Activated B cell treated with CpG ODN at 0.5 μM for 24 hours (primary cell): ENCODE measurements around the gene MRPL32. TPM values are rescaled to one million over a fixed set of nuclear protein-coding genes. Genes with fewer than 3 reads are reported as not detected.

ENCODE experiments used
- ATAC-seq: fragments of 200-7000 bp; cut with Tn5 transposase; one replicate; pipeline ENCODE4 v1.10.0; 2021; ENCODE audit warnings: low read depth, mild to moderate bottlenecking, moderate library complexity
- CTCF ChIA-PET: fragments of 350-600 bp; sonication (Branson Sonifier 250); formaldehyde crosslinking; loops from one replicate; lab custom pipeline; 2021; ENCODE audit warnings: antibody characterized with exemption; lab: Charles Lee
- POLR2A ChIA-PET: fragments of 350-600 bp; sonication (Branson Sonifier 250); formaldehyde crosslinking; loops from one replicate; lab custom pipeline; 2021; ENCODE audit warnings: antibody characterized with exemption; lab: Charles Lee
- DNase-seq: peaks from one replicate; pipeline ENCODE4 v3.0.0; 2022
- H3K27ac Mint-ChIP-seq: one replicate; pipeline ENCODE4 v1.8.0; 2020; ENCODE audit warnings: mixed read lengths
- H3K27me3 Mint-ChIP-seq: one replicate; pipeline ENCODE4 v1.8.0; 2021; ENCODE audit warnings: mixed read lengths
- H3K36me3 Mint-ChIP-seq: one replicate; pipeline ENCODE4 v1.8.0; 2021; ENCODE audit warnings: low read depth, mixed read lengths
- H3K4me1 Mint-ChIP-seq: one replicate; pipeline ENCODE4 v1.8.0; 2021; ENCODE audit warnings: mixed read lengths
- H3K4me3 Mint-ChIP-seq: one replicate; pipeline ENCODE4 v1.8.0; 2020; ENCODE audit warnings: mild to moderate bottlenecking, mixed read lengths
- H3K9me3 Mint-ChIP-seq: one replicate; pipeline ENCODE4 v1.8.0; 2020; ENCODE audit warnings: mixed read lengths
- intact Hi-C: fragments of 100-400 bp; cut with micrococcal nuclease; formaldehyde crosslinking; loops from one replicate; pipeline ENCODE4 v1.15.1; 2024
- total RNA-seq: library from RNA; stranded (reverse); gene quantifications from 2 replicates; pipeline ENCODE4 v1.2.3, GENCODE V29; 2022
- TF ChIP-seq, protein P1 (sequence below): fragments of 200-600 bp; IDR thresholded peaks from one replicate; pipeline ENCODE4 v1.8.0; 2022; ENCODE audit warnings: antibody characterized with exemption, mild to moderate bottlenecking

MRPL32 gene
- total RNA-seq, 1 donor from 2014 or later, result 38.8 TPM

DNA sequence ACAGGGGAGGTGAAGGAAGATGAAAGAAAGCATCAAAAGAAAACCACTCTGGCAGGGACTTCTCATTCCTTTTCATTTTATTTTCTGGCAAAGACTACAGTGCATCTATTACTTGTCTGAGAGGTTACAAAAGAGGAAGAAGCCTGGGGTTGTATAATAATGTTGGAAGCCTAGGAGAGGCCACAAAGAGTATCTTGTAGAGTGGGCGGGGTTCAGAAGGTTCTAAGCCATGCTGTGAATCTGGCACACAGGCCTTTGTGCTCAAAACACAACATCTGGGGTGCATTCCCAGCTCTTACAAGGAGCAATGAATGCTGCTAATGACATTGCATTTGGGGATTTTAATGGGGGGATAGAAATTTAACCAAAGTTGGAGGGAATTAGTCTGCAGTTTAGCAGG lies 49.4 kb downstream of the MRPL32 start:
- H3K36me3 Mint-ChIP-seq, result no peaks in the 10 kb centered on the region
- H3K9me3 Mint-ChIP-seq, result peaks cover 7% of the 10 kb centered on the region
- ATAC-seq, result no peak
- peaks cover 23% of the 10 kb centered on the region for H3K27me3 Mint-ChIP-seq
- no peak overlapping the region for H3K27ac Mint-ChIP-seq
- ChIA-PET CTCF (no interaction called here), POLR2A (no interaction called here)
- H3K4me3 Mint-ChIP-seq, result no peak overlapping the region
- H3K4me1 Mint-ChIP-seq, result no peaks in the 10 kb centered on the region
- DNase-seq, result no peak
- intact Hi-C loops, result no loop called here
- TF ChIP-seq, protein P1, sequence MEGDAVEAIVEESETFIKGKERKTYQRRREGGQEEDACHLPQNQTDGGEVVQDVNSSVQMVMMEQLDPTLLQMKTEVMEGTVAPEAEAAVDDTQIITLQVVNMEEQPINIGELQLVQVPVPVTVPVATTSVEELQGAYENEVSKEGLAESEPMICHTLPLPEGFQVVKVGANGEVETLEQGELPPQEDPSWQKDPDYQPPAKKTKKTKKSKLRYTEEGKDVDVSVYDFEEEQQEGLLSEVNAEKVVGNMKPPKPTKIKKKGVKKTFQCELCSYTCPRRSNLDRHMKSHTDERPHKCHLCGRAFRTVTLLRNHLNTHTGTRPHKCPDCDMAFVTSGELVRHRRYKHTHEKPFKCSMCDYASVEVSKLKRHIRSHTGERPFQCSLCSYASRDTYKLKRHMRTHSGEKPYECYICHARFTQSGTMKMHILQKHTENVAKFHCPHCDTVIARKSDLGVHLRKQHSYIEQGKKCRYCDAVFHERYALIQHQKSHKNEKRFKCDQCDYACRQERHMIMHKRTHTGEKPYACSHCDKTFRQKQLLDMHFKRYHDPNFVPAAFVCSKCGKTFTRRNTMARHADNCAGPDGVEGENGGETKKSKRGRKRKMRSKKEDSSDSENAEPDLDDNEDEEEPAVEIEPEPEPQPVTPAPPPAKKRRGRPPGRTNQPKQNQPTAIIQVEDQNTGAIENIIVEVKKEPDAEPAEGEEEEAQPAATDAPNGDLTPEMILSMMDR, result no peak

DNA sequence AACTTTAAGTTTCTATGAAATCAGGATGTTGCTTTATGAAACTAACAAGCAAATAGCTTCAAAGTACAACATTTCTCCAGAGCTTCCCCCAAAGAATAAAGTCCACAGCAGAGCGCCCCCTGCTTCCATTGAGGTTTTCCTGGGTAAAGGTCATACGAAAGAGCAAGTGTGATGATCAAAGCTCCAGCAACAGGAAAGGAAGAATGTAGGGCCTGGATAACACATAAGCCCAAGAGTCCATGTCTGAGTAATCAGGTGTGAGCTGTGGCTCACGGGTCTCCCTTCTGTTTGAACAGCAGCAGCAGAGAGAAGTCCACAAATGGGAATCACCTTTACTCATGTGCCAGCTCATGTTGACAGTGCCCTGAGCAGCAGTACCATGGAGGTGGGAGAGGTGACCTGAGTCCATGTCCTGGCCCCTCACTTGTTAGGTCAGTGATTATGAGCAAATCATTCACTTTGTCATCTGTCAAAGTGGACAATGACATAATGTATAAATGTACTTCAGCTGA lies 50.5 kb downstream of the MRPL32 start:
- intact Hi-C loops, result no loop called here
- H3K4me1 Mint-ChIP-seq, result no peaks in the 10 kb centered on the region
- no peak overlapping the region for H3K4me3 Mint-ChIP-seq
- no peaks in the 10 kb centered on the region for H3K36me3 Mint-ChIP-seq
- ATAC-seq (no peak), DNase-seq (no peak)
- CTCF ChIA-PET, result no interaction called here
- TF ChIP-seq, protein P1, result no peak
- peaks cover 20% of the 10 kb centered on the region for H3K27me3 Mint-ChIP-seq
- H3K27ac Mint-ChIP-seq, result no peak overlapping the region
- H3K9me3 Mint-ChIP-seq, result peaks cover 7% of the 10 kb centered on the region
- POLR2A ChIA-PET, result no interaction called here

DNA sequence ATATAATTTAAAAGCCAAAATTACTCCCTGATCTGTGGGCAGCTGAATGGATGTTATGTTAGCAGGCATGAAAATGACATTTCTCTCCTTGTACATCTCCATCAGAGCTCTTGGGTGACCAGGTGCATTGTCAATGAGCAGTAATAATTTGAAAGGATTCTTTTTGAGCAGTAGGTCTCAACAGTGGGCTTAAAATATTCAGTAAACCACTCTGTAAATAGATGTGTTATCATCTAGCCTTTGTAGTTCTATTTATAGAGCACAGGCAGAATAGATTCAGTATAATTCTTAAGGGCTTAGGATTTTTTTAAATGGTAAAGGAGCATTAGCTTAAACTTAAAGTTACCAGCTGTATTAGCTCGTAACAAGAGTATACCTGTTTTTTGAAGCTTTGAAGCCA lies 52.0 kb downstream of the MRPL32 start:
- ATAC-seq (no peak), DNase-seq (no peak)
- TF ChIP-seq, protein P1, result no peak
- intact Hi-C loops, result no loop called here
- ChIA-PET POLR2A (no interaction called here), CTCF (no interaction called here)
- no peaks in the 10 kb centered on the region for H3K4me1 Mint-ChIP-seq
- peaks cover 7% of the 10 kb centered on the region for H3K9me3 Mint-ChIP-seq
- no peak overlapping the region for H3K27ac Mint-ChIP-seq
- peaks cover 18% of the 10 kb centered on the region for H3K27me3 Mint-ChIP-seq
- no peaks in the 10 kb centered on the region for H3K36me3 Mint-ChIP-seq
- H3K4me3 Mint-ChIP-seq, result no peak overlapping the region

DNA sequence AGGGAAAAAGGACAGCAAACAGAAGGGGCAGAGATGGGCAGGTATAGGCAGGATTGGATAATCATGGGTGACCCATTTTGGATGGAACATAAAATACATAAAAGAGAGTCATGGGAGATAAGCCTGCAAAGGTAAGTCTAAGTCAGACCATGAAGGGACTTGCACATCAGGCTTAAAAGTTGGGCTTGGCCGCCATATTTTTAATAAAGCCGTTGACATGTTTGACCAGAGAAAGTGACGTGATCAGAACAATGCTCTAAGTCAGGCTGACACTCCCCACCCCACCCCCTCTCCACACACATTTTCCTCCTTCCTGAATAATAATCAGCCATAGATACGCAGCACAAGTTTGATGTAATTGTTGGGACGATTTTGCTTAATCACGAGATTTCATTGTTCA lies 54.0 kb downstream of the MRPL32 start:
- Mint-ChIP-seq H3K4me3 (no peak overlapping the region), H3K36me3 (no peaks in the 10 kb centered on the region), H3K9me3 (peaks cover 7% of the 10 kb centered on the region), H3K27me3 (peaks cover 10% of the 10 kb centered on the region), H3K27ac (no peak overlapping the region), H3K4me1 (no peaks in the 10 kb centered on the region)
- intact Hi-C loops, result no loop called here
- CTCF ChIA-PET, result no interaction called here
- POLR2A ChIA-PET, result no interaction called here
- ATAC-seq (no peak), DNase-seq (no peak)
- TF ChIP-seq, protein P1, result no peak

DNA sequence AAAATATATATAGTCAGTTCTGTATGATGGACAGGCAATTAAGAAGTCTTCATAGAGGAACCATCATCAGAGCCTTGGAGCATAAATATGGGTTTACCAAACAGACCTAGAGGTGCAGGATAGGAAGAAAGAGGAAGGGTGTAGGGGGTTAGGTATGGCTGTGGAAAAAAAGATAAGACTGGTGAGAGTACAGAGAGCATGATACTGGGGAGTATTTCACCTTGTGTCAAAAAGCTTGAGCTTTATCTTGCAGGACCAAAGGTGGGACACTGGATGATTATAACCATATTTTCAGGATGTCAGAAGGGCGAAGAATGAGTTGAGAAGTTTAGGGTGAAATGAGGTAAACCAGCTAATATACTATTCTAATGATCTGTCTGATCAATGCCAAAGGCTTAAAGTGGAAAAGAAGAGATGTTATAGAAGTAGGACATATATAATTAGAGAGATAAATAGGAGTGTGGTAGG lies 54.6 kb downstream of the MRPL32 start:
- Mint-ChIP-seq H3K4me1 (no peaks in the 10 kb centered on the region), H3K9me3 (peaks cover 7% of the 10 kb centered on the region), H3K27me3 (peaks cover 10% of the 10 kb centered on the region), H3K36me3 (no peaks in the 10 kb centered on the region), H3K27ac (no peak overlapping the region), H3K4me3 (no peak overlapping the region)
- ATAC-seq (no peak), DNase-seq (no peak)
- TF ChIP-seq, protein P1, result no peak
- intact Hi-C loops, result no loop called here
- ChIA-PET CTCF (no interaction called here), POLR2A (no interaction called here)

Other genes starting within 250 kb of the MRPL32 start
- gene C7orf25, start 20.3 kb upstream of the MRPL32 start, total RNA-seq, result 4.5 and 5.5 TPM in 2 replicates
- gene PSMA2, start 202 bp upstream of the MRPL32 start, total RNA-seq, result 88.1 and 109 TPM in 2 replicates
- not detected in 2 replicates for gene HECW1, start 180.3 kb downstream of the MRPL32 start, total RNA-seq